Activated CD4-positive, CD25-positive, alpha-beta regulatory T cell (primary cell): ENCODE measurements around the gene PAX8.

Source experiments
- DNase-seq, 4 experiments: peaks; one replicate each; lab custom pipeline; 2025; lab: John Stamatoyannopoulos, UW

The PAX8 gene

GRCh38 chr2:113220970-113221708 lies 57.6 kb downstream of the PAX8 start:
- DNase-seq: no peak

GRCh38 chr2:113219889-113220641 lies 58.7 kb downstream of the PAX8 start:
- no peak for DNase-seq

GRCh38 chr2:113219525-113219888 lies 59.2 kb downstream of the PAX8 start:
- DNase-seq: no peak

GRCh38 chr2:113219092-113219441 lies 59.7 kb downstream of the PAX8 start:
- DNase-seq: no peak

- no peak for DNase-seq
These were observed 60.2 kb downstream of the PAX8 start for GRCh38 chr2:113218283-113219091.

- DNase-seq: no peak
These were observed 61.1 kb downstream of the PAX8 start for GRCh38 chr2:113217455-113218282.

GRCh38 chr2:113216891-113217454 lies 61.7 kb downstream of the PAX8 start:
- no peak for DNase-seq

GRCh38 chr2:113216321-113216720 lies 62.4 kb downstream of the PAX8 start:
- DNase-seq: no peak

- DNase-seq: no peak
These were observed 63.7 kb downstream of the PAX8 start for GRCh38 chr2:113215056-113215455.

GRCh38 chr2:113214141-113214540 lies 64.6 kb downstream of the PAX8 start:
- no peak for DNase-seq

- no peak for DNase-seq
These were observed 65.4 kb downstream of the PAX8 start for GRCh38 chr2:113213061-113213930.

GRCh38 chr2:113212245-113213060 lies 66.3 kb downstream of the PAX8 start:
- no peak for DNase-seq

GRCh38 chr2:113211226-113212105 lies 67.3 kb downstream of the PAX8 start:
- DNase-seq: no peak

GRCh38 chr2:113209646-113210171 lies 69.0 kb downstream of the PAX8 start:
- DNase-seq: no peak

GRCh38 chr2:113209011-113209645 lies 69.6 kb downstream of the PAX8 start:
- DNase-seq: no peak

GRCh38 chr2:113208396-113208795 lies 70.3 kb downstream of the PAX8 start:
- no peak for DNase-seq

- DNase-seq: no peak
These were observed 71.7 kb downstream of the PAX8 start for GRCh38 chr2:113207021-113207420.

- no peak for DNase-seq
These were observed 72.5 kb downstream of the PAX8 start for GRCh38 chr2:113206251-113206650.
